Inferior parietal cortex (tissue), 1 donor: Measurements from ENCODE around the gene RAMP1.

ENCODE experiments used
- DNase-seq: peaks from one replicate; pipeline ENCODE4 v3.0.0-alpha.2; 2016; ENCODE audit errors: extremely low spot score

Gene RAMP1

GRCh38 chr2:237895544-237896506 lies 36.4 kb downstream of the RAMP1 start:
- DNase-seq = peak; percentile 22

GRCh38 chr2:237896507-237896892 lies 37.1 kb downstream of the RAMP1 start:
- DNase-seq = no peak

DNA sequence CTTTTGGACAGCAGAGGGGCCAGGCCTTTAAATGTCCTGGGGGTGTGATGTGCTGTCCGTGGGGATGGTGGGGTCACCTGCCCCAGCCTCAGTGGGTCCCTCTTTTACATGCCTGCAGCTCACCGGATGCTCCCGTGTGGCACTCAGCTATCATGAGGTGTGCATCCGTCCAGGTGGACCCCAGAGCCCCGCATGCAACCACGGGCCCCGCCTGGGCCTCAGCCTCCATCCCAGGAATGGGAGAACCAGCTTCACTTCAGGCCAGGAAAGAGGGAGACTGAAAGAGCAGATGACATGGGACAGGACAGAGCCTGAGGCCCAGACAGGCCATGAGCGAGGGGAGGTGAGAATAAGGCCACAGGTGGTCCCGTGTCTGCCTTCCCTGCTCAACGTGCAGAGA lies 37.5 kb downstream of the RAMP1 start:
- no peak for DNase-seq

- no peak for DNase-seq
Measured at GRCh38 chr2:237898057-237898414, 38.6 kb downstream of the RAMP1 start.

DNA sequence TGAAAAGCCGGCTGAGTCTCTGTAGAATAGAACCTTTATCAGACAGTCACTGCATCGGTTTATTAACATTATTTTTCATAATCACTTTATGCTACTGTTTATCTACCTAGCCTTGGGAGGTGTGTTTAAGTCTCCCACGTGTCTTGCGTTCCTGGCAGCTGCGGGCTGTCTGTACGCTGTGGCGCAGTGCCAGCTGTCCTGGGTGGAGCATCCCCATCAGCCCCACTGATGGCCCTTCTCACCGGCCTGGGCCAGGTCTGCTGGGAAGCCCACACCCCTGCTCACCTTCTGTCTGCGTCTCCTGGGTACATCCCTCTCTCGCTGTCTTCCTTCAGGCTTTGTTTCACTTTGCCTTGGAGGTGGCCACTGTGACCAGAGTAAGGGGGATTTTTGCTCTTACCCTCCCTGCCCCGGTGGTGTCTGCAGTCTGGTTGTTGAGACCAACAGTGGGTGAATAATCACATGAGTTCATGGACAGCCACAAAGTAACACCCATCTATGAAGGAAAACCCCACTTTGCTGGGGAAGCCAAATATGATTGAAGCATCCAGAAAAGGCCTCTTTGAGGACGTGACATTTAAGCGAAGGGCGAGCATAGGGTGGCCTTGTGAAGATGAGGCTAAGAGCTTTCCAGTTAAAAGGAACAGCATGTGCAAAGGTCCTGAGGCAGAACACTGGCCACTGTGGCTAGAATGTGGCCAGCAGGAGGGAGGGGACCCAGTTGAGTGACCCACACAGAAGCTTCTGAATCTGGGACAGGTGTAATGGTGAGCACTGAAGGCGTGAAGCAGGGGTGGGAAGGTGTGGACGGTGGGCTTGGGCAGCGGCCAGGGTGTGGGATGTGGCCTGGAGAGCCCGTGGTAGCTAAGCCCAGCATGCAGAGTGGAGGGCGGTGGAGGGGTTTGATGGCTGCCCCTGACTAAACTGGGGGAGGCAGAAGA lies 41.7 kb downstream of the RAMP1 start:
- DNase-seq = no peak

DNA sequence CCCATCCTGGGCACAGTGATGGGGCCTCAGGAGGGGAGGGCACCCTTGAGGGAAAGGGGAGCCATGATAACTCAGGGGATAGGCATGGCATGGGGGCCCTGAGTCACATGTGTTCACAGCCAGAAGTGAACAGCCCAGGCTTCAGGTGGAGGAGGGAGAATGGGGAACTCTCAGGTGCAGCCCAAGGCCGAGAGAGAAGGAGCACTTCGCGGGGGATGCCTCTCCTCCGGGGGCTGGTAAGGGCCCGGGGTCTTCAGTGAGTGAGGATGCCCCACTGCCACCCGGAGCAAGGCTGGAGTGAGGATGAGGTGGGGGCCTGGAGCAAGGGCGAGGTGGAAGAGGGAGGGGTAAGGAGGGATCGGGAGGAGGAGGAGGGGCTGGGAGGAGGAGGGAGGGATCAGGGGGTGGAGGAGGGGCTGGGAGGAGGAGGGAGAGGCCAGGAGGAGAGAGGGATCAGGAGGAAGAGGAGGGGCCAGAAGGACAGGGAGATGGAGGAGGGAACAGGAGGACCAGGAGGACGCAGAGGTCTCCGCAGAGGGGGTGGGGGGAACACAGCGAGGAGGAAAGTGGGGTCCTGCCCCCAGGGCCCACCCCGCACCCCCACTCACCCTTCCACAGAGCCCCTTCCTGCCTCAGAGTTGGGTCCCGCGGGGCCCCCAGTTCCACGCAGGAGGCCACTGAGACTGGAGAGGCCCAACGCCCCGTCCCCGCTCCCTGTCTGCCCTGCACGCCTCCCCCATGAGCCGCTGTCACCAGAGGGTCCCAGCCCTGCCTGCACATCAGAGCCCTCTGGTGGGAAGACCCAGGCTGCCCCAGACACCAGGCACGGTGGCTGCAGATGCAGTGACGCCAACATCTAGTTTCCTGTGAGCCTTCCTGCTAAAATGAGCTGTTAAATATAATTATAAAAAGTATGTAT lies 42.8 kb downstream of the RAMP1 start:
- no peak for DNase-seq

GRCh38 chr2:237904831-237905599 lies 45.6 kb downstream of the RAMP1 start:
- DNase-seq = no peak

- no peak for DNase-seq
Measured at GRCh38 chr2:237907144-237907543, 47.7 kb downstream of the RAMP1 start.

GRCh38 chr2:237909075-237909695 lies 49.8 kb downstream of the RAMP1 start:
- no peak for DNase-seq

- no peak for DNase-seq
Measured at GRCh38 chr2:237909801-237910475, 50.5 kb downstream of the RAMP1 start.

DNA sequence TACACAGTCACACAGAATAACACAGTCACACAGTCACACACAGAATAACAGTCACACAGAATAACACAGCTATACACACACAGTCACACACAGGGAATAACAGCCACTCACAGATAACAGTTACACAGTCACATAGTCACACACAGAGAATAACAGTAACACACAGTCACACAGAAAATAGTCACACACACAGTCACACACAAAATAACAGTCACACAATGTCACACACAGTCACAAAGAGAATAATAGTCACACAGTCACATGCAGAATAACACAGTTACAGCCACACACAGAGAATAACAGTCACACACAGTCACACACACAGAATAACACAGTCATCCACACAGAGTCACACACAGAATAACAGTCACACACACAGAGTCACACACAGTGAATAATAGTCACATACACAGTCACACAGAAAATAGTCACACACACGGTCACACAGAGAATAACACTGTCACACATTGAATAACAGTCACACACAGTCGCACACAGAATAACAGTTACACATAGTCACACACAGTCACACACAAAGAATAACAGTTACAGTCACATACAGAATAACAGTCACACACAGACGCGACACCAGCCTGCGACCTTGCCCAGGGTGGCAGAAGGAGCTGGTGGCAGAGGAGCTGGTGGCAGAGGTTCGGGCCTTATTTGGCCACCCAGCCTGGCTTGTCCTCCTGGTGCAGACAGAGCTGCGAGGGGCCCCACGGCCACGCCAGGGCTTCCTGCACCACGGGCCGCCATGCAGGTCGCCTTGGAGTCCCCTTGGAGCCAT lies 51.3 kb downstream of the RAMP1 start:
- no peak for DNase-seq

DNA sequence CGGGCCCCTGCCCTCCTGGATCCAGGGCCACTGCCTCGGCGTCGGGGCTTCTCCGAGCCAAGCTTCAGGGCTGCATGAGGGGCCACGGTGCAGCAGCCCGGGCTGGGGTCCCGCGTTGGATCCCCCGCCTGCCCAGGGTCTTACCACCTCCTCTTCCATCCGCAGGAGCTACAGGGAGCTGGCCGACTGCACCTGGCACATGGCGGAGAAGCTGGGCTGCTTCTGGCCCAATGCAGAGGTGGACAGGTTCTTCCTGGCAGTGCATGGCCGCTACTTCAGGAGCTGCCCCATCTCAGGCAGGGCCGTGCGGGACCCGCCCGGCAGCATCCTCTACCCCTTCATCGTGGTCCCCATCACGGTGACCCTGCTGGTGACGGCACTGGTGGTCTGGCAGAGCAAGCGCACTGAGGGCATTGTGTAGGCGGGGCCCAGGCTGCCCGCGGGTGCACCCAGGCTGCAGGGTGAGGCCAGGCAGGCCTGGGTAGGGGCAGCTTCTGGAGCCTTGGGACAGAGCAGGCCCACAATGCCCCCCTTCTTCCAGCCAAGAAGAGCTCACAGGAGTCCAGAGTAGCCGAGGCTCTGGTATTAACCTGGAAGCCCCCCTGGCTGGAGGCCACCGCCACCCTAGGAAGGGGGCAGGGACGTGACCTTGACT lies 52.1 kb downstream of the RAMP1 start:
- no peak for DNase-seq

GRCh38 chr2:237912271-237913192 lies 53.1 kb downstream of the RAMP1 start:
- DNase-seq = no peak

GRCh38 chr2:237913193-237913917 lies 53.9 kb downstream of the RAMP1 start:
- DNase-seq = no peak

DNA sequence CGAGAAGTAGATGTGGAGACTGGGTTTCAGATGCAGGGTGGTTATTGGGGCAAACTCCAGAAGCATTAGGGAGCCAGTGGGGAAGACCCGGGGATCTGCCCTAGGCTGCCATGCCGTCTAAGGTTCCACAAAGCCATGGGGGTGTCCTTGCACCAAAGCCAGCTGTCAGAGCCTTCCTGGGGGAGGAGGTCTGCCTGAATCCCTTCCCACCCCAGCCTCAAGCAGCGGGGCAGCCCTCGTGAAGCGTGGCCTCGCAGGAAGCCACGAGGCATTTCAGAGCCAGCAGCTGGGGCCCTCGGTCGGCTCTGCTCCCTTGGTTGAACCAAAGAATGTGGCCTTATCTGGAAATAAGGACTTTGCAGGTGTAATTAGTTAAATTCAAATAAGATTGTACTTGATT lies 56.2 kb downstream of the RAMP1 start:
- no peak for DNase-seq

GRCh38 chr2:237916296-237916695 lies 56.9 kb downstream of the RAMP1 start:
- DNase-seq = no peak
